Immature natural killer cell (primary cell): Measurements from ENCODE around the gene VGLL2. TPM values are rescaled to one million over a fixed set of nuclear protein-coding genes. Genes with fewer than 3 reads are reported as not detected.
"Not testable (repeated sequence)": the region's sequence is repeated elsewhere in the genome, so short reads cannot be mapped to it uniquely, and the experiment has no call there.

Experiments used
- DNase-seq, 3 donors: peaks; one replicate each; pipeline ENCODE4 v3.0.0; 2022; ENCODE audit warnings: mixed read lengths in 1 of 3
- H3K27ac Mint-ChIP-seq, 6 donors: one replicate each; pipeline ENCODE4 v1.8.0; 2020; ENCODE audit warnings: mixed read lengths in 6 of 6, mild to moderate bottlenecking in 5 of 6, inconsistent platforms in 4 of 6, moderate library complexity in 3 of 6
- H3K27me3 Mint-ChIP-seq, 3 donors: one replicate each; pipeline ENCODE4 v1.8.0; 2020 to 2021; ENCODE audit warnings: low read depth in 3 of 3, mild to moderate bottlenecking in 3 of 3, mixed read lengths in 3 of 3, moderate library complexity in 3 of 3, inconsistent platforms in 1 of 3
- H3K36me3 Mint-ChIP-seq, 3 donors: one replicate each; pipeline ENCODE4 v1.8.0; 2020; ENCODE audit warnings: mixed read lengths in 3 of 3, inconsistent platforms in 2 of 3, mild to moderate bottlenecking in 2 of 3
- H3K4me1 Mint-ChIP-seq, 2 donors: one replicate each; pipeline ENCODE4 v1.8.0; 2020; ENCODE audit warnings: inconsistent platforms in 2 of 2, mild to moderate bottlenecking in 2 of 2, mixed read lengths in 2 of 2, moderate library complexity in 1 of 2
- H3K4me3 Mint-ChIP-seq, 5 donors: one replicate each; pipeline ENCODE4 v1.8.0; 2020; ENCODE audit warnings: mild to moderate bottlenecking in 5 of 5, mixed read lengths in 5 of 5, inconsistent platforms in 3 of 5, moderate library complexity in 3 of 5
- H3K9me3 Mint-ChIP-seq, 6 donors: one replicate each; pipeline ENCODE4 v1.8.0; 2020; ENCODE audit warnings: mild to moderate bottlenecking in 6 of 6, mixed read lengths in 6 of 6, inconsistent platforms in 4 of 6, moderate library complexity in 3 of 6
- polyA plus RNA-seq, 3 donors: library from polyadenylated mRNA; unstranded; fragments of 300-500 nt; fragmentation: Illumina TruSeq; gene quantifications; one replicate each; pipeline ENCODE4 v1.2.3, GENCODE V29; 2021

The VGLL2 gene, protein sequence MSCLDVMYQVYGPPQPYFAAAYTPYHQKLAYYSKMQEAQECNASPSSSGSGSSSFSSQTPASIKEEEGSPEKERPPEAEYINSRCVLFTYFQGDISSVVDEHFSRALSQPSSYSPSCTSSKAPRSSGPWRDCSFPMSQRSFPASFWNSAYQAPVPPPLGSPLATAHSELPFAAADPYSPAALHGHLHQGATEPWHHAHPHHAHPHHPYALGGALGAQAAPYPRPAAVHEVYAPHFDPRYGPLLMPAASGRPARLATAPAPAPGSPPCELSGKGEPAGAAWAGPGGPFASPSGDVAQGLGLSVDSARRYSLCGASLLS
- not detected for polyA plus RNA-seq

DNA sequence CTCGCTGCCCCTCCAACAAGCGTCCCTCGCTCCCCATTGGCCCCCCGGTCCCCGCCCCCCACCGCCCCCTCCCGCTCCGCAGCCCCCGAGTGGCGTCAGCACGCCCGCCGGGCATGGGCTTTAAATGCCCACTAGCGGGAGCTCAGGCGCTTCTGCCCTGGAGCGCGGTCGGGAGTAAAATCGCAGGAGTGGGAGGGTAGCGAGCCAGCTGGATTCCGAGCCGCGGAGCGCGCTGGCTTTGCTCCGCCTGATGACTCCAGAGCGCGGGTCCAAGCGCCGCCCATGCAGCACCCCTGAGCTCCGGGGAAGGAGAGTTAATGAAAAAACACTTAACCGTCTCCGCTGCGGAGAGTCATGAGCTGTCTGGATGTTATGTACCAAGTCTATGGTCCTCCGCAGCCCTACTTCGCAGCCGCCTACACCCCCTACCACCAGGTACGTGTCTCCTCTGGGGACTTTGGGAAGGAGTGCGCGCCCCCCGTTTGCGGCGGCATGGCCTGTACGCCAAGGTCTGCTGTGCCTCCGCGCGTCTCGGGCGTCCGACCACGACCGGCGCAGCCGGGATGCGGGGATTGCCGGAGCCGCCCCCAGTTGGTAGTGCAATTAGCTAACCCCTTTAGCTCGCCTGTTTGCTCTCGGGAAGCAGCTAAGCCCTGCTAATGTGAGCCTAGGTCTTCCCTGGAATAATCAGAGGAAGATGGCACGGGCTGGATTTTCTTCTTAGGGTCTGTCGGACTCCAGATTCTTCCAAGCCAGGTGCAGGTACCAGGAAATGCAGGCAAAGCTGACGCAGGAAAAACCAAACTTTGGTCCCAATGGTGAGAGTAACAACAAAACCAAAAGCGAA, at the start of gene VGLL2:
TSS of gene VGLL2 (plus strand) at position 149 of the 847 bp plus-strand sequence. CDS start at position 355, 206 bp downstream.
- H3K4me1 Mint-ChIP-seq, result no peaks in the 10 kb centered on the region
- no peak within 1 kb of the TSS for H3K27ac Mint-ChIP-seq
- H3K36me3 Mint-ChIP-seq, result no peaks in the 10 kb centered on the region
- peaks cover 20 to 42% (median 31%) of the 10 kb centered on the region in 3 donors for H3K27me3 Mint-ChIP-seq
- peaks cover 0 to 38% (median 4%) of the 10 kb centered on the region in 6 donors for H3K9me3 Mint-ChIP-seq
- DNase-seq, result no peak
- H3K4me3 Mint-ChIP-seq, result peak within 1 kb of the TSS; percentile 10 to 63 (median 32)

DNA sequence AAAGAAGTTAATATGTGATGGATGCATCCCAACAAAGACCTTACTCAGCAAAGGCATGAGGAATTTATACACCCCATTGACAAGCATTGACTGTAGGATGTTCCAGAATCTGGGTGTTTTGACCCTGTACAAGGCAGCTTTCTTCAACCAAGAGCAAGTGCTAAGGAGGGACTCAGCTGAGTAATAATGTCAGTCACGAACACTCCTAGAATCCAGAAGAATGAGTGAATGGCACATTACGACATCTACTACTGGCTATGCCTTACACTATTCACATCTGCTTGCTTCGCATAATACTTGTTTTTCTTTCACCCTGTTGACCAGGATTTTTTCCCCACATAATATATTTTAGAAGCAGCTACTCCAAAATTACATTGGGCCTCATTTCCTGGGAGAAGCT, 42.5 kb upstream of the VGLL2 start:
- Mint-ChIP-seq H3K4me3 (no peak overlapping the region), H3K27me3 (peaks cover 0 to 7% (median 5%) of the 10 kb centered on the region in 3 donors), H3K9me3 (peaks cover 0 to 15% (median under 1%) of the 10 kb centered on the region in 6 donors), H3K27ac (no peak overlapping the region), H3K4me1 (no peaks in the 10 kb centered on the region), H3K36me3 (no peaks in the 10 kb centered on the region)
- no peak for DNase-seq

DNA sequence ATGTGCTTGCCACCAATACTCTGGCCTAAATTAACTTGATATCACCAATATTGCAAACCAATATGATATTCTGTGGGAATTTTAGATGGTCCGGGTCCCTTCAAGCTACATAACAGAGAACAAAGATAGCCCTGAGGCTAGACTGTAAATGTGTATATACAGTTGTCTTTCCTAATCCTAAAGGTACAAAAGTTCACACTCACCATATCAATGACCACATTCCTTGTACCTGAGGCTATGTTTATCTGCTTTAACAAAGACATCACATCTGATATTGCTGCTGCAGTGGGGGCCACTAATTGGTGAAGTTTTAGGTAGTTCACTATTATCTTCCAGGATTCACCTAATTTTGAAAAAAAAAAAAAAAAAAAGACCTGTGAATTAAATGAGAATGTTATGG, 38.6 kb upstream of the VGLL2 start:
- Mint-ChIP-seq H3K27ac (no peak overlapping the region), H3K4me3 (no peak overlapping the region), H3K4me1 (no peaks in the 10 kb centered on the region), H3K27me3 (peaks cover 0 to 5% (median 5%) of the 10 kb centered on the region in 3 donors), H3K9me3 (peaks cover 0 to 17% (median under 1%) of the 10 kb centered on the region in 6 donors), H3K36me3 (no peaks in the 10 kb centered on the region)
- no peak for DNase-seq

DNA sequence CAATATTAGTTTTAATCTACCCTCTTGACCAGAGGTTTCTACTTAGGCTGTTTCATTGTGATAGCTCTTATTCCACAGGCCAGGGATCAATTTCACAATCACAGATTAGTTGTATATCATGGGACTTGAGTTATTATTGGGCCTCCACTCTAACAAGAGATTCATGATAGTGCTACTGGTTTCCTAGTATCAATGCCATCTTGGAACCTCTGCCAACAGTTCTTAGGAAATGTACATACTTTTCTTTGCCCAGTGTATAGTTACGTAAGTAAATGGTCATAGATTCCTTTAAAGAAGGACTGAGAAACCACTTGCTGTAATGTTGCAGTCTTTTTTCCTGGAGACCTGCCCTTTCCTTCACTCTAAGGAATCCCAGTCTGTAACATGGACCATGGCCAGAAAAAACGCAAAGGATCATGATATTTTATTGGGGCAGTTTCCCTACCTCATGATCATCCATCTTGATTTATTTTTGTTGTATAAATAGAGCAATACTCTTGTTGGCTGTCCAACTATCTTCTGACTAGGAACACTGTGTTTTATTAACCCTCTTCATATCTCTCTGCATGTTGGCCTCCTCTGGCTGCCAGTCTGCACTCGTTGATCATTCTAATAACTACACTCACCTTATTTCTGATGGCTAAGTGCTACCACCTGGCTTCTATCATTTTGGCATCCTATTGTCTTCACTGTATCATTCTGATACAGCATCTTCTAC, 38.0 kb upstream of the VGLL2 start:
- peaks cover 0 to 5% (median 5%) of the 10 kb centered on the region in 3 donors for H3K27me3 Mint-ChIP-seq
- H3K27ac Mint-ChIP-seq, result no peak overlapping the region
- H3K9me3 Mint-ChIP-seq, result peaks cover 0 to 16% (median under 1%) of the 10 kb centered on the region in 6 donors
- no peaks in the 10 kb centered on the region for H3K4me1 Mint-ChIP-seq
- no peak overlapping the region for H3K4me3 Mint-ChIP-seq
- DNase-seq, result no peak
- H3K36me3 Mint-ChIP-seq, result no peaks in the 10 kb centered on the region

DNA sequence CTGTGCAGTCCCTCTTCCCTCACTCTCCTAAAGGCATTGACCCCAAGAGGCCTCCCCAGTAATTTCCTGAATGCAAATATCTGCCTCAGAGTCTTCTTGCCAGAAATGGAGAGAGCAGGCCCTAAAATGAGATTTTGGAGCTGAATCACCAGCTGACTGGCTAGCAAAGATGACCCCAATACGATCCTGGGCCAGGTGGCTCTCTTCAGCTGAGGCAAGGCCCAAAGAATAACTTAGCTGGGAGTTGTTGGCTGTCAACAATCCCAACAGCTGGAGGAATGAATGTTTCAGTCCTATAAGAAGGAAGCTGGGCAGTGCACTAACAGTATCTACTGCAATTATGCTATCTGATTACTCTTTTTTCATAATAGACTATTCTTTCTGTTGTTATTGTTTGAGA, 37.2 kb upstream of the VGLL2 start:
- Mint-ChIP-seq H3K27me3 (peaks cover 0 to 5% (median 3%) of the 10 kb centered on the region in 3 donors), H3K9me3 (peaks cover 0 to 13% (median 2%) of the 10 kb centered on the region in 6 donors), H3K4me3 (no peak overlapping the region), H3K4me1 (no peaks in the 10 kb centered on the region), H3K27ac (no peak overlapping the region), H3K36me3 (no peaks in the 10 kb centered on the region)
- DNase-seq, result no peak

DNA sequence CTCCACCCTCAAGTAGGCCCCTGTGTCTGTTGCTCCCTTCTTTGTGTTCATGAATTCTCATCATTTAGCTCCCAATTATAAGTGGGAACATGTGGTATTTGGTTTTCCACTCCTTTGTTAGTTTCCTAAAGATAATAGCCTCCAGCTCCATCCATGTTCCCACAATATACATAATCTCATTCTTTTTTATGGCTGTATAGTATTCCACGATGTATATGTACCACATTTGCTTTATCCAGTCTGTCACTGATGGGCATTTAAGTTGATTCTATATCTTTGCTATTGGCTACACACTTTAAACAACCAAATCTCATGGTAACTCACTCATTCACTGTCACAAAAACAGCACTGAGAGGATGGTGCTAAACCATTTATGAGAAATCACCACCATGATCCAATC, 35.5 kb upstream of the VGLL2 start:
- DNase-seq, result no peak
- Mint-ChIP-seq H3K9me3 (peaks cover 0 to 13% (median 2%) of the 10 kb centered on the region in 6 donors), H3K27ac (no peak overlapping the region), H3K4me3 (no peak overlapping the region), H3K36me3 (no peaks in the 10 kb centered on the region), H3K4me1 (no peaks in the 10 kb centered on the region), H3K27me3 (peaks cover 0 to 3% (median 2%) of the 10 kb centered on the region in 3 donors)

DNA sequence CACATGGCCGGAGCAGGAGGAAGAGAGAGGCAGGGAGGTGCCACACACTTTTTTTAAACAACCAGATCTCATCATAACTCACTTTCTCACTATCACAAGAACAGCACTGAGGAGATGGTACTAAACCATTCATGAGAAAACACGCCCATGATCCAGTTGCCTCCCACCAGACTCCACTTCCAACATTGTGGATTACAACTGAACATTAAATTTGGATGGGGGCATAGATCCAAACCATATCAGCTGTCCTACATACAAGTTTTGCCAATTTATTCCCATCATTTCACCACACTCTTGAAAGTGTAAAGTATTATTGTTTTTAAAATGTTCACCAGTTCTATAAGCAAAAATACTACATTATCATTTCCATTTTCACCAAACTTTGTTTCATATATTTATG, 33.9 kb upstream of the VGLL2 start:
- no peaks in the 10 kb centered on the region for H3K4me1 Mint-ChIP-seq
- H3K4me3 Mint-ChIP-seq, result no peak overlapping the region
- no peak overlapping the region for H3K27ac Mint-ChIP-seq
- peaks cover 0 to 7% (median 2%) of the 10 kb centered on the region in 6 donors for H3K9me3 Mint-ChIP-seq
- peaks cover 0 to 2% (median 1%) of the 10 kb centered on the region in 3 donors for H3K27me3 Mint-ChIP-seq
- no peak for DNase-seq
- H3K36me3 Mint-ChIP-seq, result no peaks in the 10 kb centered on the region

DNA sequence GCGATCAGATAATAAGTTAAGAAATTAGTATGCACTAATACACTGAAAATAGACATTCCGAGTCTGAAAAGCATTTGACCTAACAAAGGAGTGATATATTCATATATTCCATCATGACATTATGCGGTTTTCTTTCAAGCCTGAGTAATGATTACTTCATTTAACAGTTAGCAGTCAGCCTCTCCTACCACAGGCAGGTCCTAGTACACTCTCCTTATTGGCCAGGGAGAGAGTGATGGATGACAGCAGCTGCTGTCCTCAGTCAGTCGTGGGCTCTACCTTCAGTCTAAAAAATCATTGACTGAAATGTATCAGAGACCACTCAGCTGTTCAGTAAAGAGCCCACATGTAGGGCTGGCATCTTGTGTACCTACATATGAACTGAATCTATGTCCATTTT, 33.2 kb upstream of the VGLL2 start:
- DNase-seq, result no peak
- Mint-ChIP-seq H3K4me3 (no peak overlapping the region), H3K27me3 (peaks cover 0 to 2% (median 1%) of the 10 kb centered on the region in 3 donors), H3K27ac (no peak overlapping the region), H3K36me3 (no peaks in the 10 kb centered on the region), H3K9me3 (peaks cover 0 to 7% (median 2%) of the 10 kb centered on the region in 6 donors), H3K4me1 (no peaks in the 10 kb centered on the region)

DNA sequence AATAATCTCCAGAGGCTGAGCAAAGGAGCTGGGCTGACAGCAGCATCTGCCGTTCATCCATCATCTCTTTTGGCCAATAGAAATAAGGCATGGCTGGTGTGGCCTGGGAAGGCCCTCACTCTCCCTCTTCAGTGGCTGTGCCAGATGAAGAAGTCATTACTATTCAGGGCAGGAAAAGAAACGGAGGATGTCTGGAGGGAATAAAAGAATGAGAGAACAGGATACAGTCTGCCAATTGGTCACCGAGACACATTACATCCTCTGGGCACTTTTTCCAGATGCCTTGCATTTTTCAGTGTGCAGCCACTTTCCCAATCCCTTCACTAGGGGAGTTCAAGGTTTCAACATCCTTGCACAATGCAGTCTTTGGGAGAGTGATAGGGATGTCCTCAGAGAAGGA, 32.2 kb upstream of the VGLL2 start:
- H3K27me3 Mint-ChIP-seq, result peaks cover 0 to 2% (median 1%) of the 10 kb centered on the region in 3 donors
- H3K27ac Mint-ChIP-seq, result no peak overlapping the region
- H3K4me3 Mint-ChIP-seq, result no peak overlapping the region
- peaks cover 0 to 7% (median 2%) of the 10 kb centered on the region in 6 donors for H3K9me3 Mint-ChIP-seq
- H3K4me1 Mint-ChIP-seq, result no peaks in the 10 kb centered on the region
- DNase-seq, result no peak
- H3K36me3 Mint-ChIP-seq, result no peaks in the 10 kb centered on the region

DNA sequence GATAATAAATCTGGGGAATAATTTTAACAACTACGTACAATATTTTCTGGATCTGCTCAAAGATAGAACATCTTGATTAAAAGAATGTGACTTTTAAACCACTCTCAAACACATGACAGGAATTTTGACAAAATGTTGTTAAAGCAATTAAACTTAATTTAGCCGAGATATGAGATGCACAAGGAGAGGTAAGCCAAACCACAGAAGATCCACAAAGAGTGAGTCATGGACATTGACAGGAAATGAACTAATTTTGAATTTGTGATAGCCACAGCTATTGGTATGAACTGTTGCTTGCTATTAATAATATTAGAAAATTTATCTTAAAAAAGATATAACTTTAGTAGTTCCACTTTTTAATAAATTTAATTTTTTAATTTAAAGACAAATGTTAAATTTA, 27.8 kb upstream of the VGLL2 start:
- no peak for DNase-seq
- H3K36me3 Mint-ChIP-seq, result no peaks in the 10 kb centered on the region

DNA sequence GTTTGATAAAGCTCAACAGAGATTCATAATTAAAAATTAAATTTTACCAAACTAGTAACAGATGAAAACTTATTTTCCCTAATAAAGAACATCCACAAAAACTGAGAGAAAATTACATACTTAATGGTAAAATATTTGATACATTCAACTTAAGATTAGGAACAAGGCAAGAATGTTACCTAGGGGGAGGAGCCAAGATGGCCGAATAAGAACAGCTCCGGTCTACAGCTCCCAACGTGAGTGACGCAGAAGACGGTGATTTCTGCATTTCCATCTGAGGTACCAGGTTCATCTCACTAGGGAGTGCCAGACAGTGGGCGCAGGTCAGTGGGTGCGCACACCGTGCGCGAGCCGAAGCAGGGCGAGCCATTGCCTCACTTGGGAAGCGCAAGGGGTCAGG, 20.8 kb upstream of the VGLL2 start:
- not testable (repeated sequence) for H3K9me3 Mint-ChIP-seq, H3K4me1 Mint-ChIP-seq, H3K36me3 Mint-ChIP-seq, H3K27me3 Mint-ChIP-seq
- Mint-ChIP-seq H3K4me3 (peak overlapping the region in 1 of 5 donors; percentile 84), H3K27ac (peak overlapping the region in 1 of 6 donors; percentile 84)
- peak in 1 of 3 donors; percentile 0 for DNase-seq

More for the DNA sequence above, 27.8 kb upstream of the VGLL2 start:
- Mint-ChIP-seq H3K4me3 (no peak overlapping the region), H3K27ac (no peak overlapping the region), H3K27me3 (peaks cover 0 to 3% (median 0%) of the 10 kb centered on the region in 3 donors), H3K9me3 (peaks cover 0 to 4% (median 2%) of the 10 kb centered on the region in 6 donors), H3K4me1 (no peaks in the 10 kb centered on the region)

DNA sequence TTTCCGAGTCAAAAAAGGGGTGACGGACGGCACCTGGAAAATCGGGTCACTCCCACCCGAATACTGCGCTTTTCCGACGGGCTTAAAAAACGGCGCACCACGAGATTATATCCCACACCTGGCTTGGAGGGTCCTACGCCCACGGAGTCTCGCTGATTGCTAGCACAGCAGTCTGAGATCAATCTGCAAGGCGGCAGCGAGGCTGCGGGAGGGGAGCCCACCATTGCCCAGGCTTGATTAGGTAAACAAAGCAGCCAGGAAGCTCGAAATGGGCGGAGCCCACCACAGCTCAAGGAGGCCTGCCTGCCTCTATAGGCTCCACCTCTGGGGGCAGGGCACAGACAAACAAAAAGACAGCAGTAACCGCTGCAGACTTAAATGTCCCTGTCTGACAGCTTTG, 20.4 kb upstream of the VGLL2 start:
- H3K9me3 Mint-ChIP-seq, H3K36me3 Mint-ChIP-seq, H3K4me1 Mint-ChIP-seq, H3K27me3 Mint-ChIP-seq: not testable (repeated sequence)
- DNase-seq, result peak in 1 of 3 donors; percentile 19
- peak overlapping the region in 1 of 5 donors; percentile 84 for H3K4me3 Mint-ChIP-seq
- H3K27ac Mint-ChIP-seq, result peak overlapping the region in 1 of 6 donors; percentile 84

DNA sequence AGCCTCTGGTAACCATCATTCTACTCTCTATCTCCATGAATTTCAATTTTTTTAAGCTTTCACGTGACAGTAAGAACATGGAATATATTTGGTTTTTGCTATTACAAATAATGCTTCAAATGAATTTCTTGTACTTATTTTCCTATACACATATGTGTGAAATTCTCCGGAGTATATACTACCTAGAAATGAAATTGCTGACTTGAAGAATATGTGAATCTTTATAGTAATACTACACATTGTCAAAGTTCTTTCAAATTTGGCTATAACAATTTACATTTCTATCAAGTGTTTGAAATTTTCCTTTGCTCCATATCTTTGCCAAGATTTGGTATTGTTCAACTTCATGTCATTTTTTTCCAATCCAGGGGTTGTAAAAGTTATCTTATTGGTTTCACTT, 11.6 kb upstream of the VGLL2 start:
- Mint-ChIP-seq H3K4me1 (no peaks in the 10 kb centered on the region), H3K4me3 (no peak overlapping the region), H3K36me3 (no peaks in the 10 kb centered on the region), H3K27me3 (peaks cover 0 to 1% (median 0%) of the 10 kb centered on the region in 3 donors), H3K27ac (no peak overlapping the region), H3K9me3 (peaks cover 0 to 5% (median 0%) of the 10 kb centered on the region in 6 donors)
- DNase-seq, result no peak
